ENCODE results near the gene AFAP1L1. TPM values are rescaled to one million over a fixed set of nuclear protein-coding genes. Genes with fewer than 3 reads are reported as not detected.

AFAP1L1 gene
- total and polyA plus RNA-seq, 9 of the 15 experiments (the other 6 are each of a cell fraction or from before 2014, with no cell fraction given) = 0.01 to 0.12 (median 0.03) TPM; not detected in 4

DNA sequence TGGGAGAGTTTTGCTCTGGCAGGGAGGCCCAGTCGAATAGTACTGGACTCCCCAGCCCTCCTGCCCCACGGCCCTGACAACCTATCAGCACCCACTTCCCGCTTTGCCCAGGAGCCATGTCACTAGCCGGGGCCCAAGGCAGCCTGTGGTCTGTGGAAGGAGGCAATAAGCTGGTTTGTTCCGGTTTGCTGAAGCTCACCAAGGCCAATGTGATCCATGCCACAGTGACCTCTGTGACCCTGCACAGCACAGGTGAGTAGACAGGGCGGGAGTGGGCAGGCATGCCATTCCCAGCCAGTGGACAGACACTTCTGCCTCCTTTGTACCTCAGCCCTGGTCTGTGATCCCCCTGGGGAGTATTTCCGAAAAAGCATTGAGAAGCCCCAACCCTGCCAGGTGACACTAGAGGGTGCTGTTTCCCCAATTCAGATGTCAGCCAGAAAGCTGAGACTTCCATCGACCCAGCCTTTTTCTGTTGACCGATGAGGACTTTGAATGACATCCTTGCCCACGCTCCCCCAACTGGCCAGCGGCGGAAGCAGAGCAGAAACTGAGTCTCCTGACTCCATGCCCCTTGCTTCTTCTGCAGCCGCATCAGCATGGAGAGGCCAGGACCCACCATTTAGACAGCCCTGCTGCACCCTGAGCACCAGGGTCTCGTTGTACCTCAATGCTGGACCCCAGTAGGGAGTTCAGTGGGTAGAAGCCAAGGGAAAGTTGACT, 95.8 kb downstream of the AFAP1L1 start (continued):
- TF ChIP-seq, protein P1, sequence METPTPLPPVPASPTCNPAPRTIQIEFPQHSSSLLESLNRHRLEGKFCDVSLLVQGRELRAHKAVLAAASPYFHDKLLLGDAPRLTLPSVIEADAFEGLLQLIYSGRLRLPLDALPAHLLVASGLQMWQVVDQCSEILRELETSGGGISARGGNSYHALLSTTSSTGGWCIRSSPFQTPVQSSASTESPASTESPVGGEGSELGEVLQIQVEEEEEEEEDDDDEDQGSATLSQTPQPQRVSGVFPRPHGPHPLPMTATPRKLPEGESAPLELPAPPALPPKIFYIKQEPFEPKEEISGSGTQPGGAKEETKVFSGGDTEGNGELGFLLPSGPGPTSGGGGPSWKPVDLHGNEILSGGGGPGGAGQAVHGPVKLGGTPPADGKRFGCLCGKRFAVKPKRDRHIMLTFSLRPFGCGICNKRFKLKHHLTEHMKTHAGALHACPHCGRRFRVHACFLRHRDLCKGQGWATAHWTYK (CRISPR knock-in tag; IDR thresholded peaks at IDR 0.05) = no peak
- TF ChIP-seq, protein P2, sequence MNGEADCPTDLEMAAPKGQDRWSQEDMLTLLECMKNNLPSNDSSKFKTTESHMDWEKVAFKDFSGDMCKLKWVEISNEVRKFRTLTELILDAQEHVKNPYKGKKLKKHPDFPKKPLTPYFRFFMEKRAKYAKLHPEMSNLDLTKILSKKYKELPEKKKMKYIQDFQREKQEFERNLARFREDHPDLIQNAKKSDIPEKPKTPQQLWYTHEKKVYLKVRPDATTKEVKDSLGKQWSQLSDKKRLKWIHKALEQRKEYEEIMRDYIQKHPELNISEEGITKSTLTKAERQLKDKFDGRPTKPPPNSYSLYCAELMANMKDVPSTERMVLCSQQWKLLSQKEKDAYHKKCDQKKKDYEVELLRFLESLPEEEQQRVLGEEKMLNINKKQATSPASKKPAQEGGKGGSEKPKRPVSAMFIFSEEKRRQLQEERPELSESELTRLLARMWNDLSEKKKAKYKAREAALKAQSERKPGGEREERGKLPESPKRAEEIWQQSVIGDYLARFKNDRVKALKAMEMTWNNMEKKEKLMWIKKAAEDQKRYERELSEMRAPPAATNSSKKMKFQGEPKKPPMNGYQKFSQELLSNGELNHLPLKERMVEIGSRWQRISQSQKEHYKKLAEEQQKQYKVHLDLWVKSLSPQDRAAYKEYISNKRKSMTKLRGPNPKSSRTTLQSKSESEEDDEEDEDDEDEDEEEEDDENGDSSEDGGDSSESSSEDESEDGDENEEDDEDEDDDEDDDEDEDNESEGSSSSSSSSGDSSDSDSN (IDR thresholded peaks at IDR 0.05; ENCODE audit: borderline replicate concordance in 1 of 2, low read depth in 2 of 2, low read length in 2 of 2) = no peak
- TF ChIP-seq LCOR (CRISPR knock-in tag; IDR thresholded peaks at IDR 0.05) = peak; percentile 85
- TF ChIP-seq ZNF197 (CRISPR knock-in tag; IDR thresholded peaks at IDR 0.05; ENCODE audit: low read depth) = no peak
- TF ChIP-seq MECOM (CRISPR knock-in tag; IDR thresholded peaks at IDR 0.05) = no peak
- TF ChIP-seq CBFA2T3 (IDR thresholded peaks at IDR 0.05) = no peak
- no peak for TF ChIP-seq ESRRB (CRISPR knock-in tag; IDR thresholded peaks at IDR 0.05; ENCODE audit: borderline replicate concordance)
- TF ChIP-seq, protein P3, sequence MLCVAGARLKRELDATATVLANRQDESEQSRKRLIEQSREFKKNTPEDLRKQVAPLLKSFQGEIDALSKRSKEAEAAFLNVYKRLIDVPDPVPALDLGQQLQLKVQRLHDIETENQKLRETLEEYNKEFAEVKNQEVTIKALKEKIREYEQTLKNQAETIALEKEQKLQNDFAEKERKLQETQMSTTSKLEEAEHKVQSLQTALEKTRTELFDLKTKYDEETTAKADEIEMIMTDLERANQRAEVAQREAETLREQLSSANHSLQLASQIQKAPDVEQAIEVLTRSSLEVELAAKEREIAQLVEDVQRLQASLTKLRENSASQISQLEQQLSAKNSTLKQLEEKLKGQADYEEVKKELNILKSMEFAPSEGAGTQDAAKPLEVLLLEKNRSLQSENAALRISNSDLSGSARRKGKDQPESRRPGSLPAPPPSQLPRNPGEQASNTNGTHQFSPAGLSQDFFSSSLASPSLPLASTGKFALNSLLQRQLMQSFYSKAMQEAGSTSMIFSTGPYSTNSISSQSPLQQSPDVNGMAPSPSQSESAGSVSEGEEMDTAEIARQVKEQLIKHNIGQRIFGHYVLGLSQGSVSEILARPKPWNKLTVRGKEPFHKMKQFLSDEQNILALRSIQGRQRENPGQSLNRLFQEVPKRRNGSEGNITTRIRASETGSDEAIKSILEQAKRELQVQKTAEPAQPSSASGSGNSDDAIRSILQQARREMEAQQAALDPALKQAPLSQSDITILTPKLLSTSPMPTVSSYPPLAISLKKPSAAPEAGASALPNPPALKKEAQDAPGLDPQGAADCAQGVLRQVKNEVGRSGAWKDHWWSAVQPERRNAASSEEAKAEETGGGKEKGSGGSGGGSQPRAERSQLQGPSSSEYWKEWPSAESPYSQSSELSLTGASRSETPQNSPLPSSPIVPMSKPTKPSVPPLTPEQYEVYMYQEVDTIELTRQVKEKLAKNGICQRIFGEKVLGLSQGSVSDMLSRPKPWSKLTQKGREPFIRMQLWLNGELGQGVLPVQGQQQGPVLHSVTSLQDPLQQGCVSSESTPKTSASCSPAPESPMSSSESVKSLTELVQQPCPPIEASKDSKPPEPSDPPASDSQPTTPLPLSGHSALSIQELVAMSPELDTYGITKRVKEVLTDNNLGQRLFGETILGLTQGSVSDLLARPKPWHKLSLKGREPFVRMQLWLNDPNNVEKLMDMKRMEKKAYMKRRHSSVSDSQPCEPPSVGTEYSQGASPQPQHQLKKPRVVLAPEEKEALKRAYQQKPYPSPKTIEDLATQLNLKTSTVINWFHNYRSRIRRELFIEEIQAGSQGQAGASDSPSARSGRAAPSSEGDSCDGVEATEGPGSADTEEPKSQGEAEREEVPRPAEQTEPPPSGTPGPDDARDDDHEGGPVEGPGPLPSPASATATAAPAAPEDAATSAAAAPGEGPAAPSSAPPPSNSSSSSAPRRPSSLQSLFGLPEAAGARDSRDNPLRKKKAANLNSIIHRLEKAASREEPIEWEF (CRISPR knock-in tag; IDR thresholded peaks at IDR 0.05) = no peak
- no peak for TF ChIP-seq BMI1 (IDR thresholded peaks at IDR 0.05; ENCODE audit: low read length)
- TF ChIP-seq CBFA2T2 (conservative IDR thresholded peaks at IDR 0.05) = no peak
- no peak for TF ChIP-seq CBX3 (IDR thresholded peaks at IDR 0.05; ENCODE audit: borderline replicate concordance in 1 of 2, low read length in 2 of 2)
- TF ChIP-seq ZNF561 (CRISPR knock-in tag; conservative IDR thresholded peaks at IDR 0.05) = no peak
- no peak for TF ChIP-seq ZNF175 (CRISPR knock-in tag; IDR thresholded peaks at IDR 0.05; ENCODE audit: low read depth)
- TF ChIP-seq, protein P4, sequence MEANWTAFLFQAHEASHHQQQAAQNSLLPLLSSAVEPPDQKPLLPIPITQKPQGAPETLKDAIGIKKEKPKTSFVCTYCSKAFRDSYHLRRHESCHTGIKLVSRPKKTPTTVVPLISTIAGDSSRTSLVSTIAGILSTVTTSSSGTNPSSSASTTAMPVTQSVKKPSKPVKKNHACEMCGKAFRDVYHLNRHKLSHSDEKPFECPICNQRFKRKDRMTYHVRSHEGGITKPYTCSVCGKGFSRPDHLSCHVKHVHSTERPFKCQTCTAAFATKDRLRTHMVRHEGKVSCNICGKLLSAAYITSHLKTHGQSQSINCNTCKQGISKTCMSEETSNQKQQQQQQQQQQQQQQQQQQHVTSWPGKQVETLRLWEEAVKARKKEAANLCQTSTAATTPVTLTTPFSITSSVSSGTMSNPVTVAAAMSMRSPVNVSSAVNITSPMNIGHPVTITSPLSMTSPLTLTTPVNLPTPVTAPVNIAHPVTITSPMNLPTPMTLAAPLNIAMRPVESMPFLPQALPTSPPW (CRISPR knock-in tag; IDR thresholded peaks at IDR 0.05) = no peak
- TF ChIP-seq CEBPB (tag; IDR thresholded peaks at IDR 0.05) = no peak
- TF ChIP-seq POLR3A (IDR thresholded peaks at IDR 0.05; ENCODE audit: borderline replicate concordance, extremely low read depth, insufficient read depth, insufficient read length) = no peak
- no peak for TF ChIP-seq MCM3 (IDR thresholded peaks at IDR 0.05)
- TF ChIP-seq THRAP3 (IDR thresholded peaks at IDR 0.05; ENCODE audit: borderline replicate concordance) = no peak

All from K562 (cell line).